Measurements from ENCODE around the gene MPP1.

DNA sequence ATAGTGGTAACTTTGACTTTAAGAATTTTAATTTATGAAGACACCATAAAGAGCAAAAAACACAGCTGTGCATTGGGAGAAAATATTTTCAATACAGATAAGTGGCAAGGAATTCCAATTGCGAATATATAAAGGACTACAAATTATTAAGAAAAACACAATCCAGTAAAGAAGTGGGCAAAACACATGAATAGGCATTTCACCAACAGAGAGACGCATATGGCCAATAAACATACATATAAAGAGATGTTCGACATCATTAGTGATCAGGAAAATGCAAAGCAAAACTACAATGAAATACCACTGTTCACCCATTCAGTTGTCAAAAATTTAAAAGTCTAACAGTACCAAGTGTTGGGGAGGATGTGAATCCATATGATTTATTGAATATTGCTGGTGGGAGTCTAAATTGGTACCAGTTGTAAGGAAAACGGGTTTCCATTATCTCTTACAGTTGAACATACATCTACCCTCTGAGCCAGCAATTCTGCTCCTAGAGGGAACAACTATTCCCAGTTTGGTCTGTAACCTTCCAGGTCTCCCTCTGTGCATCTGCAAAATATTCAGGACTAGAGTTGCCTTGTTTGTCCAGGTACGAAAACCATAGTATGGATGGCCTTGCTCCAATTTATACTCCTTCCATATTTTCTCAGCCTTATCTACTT lies 1.7 kb upstream of the MPP1 start:
- TF ChIP-seq, protein P1, sequence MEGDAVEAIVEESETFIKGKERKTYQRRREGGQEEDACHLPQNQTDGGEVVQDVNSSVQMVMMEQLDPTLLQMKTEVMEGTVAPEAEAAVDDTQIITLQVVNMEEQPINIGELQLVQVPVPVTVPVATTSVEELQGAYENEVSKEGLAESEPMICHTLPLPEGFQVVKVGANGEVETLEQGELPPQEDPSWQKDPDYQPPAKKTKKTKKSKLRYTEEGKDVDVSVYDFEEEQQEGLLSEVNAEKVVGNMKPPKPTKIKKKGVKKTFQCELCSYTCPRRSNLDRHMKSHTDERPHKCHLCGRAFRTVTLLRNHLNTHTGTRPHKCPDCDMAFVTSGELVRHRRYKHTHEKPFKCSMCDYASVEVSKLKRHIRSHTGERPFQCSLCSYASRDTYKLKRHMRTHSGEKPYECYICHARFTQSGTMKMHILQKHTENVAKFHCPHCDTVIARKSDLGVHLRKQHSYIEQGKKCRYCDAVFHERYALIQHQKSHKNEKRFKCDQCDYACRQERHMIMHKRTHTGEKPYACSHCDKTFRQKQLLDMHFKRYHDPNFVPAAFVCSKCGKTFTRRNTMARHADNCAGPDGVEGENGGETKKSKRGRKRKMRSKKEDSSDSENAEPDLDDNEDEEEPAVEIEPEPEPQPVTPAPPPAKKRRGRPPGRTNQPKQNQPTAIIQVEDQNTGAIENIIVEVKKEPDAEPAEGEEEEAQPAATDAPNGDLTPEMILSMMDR (conservative IDR thresholded peaks at IDR 0.05; ENCODE audit: low read length), result no peak
- no peak for TF ChIP-seq EZH2phosphoT487 (IDR thresholded peaks at IDR 0.05; ENCODE audit: borderline replicate concordance)

Data from Loucy (cell line).